ENCODE data around the gene KIR3DL2. TPM values are rescaled to one million over a fixed set of nuclear protein-coding genes. Genes with fewer than 3 reads are reported as not detected.
"Not testable (repeated sequence)": the region's sequence is repeated elsewhere in the genome, so short reads cannot be mapped to it uniquely, and the experiment has no call there.

Gene KIR3DL2
- total RNA-seq, 1 donor from 2014 or later: not detected

DNA sequence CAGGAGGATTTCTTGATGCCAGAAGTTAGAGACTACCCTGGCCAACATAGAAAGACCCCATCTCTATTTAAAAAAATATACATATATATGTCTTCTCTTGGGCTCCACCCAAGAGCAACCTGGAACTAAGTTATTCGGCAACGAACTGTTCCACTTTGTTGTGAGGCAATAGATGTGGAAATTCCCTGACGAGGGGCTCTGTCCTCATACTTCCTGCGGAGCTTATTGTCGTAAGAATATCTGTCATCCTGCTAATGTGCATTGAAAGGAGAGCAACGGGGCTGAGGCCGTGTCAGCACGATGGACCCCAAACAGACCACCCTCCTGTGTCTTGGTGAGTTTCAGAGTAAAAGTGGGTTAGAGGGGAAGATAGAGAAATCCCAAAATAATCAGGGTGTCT is 23.7 kb downstream of the KIR3DL2 start, which contains the start of gene FCAR:
Gene FCAR (plus strand): TSS at position 246 of the 400 bp plus-strand sequence. CDS start 55 bp downstream, at position 301.
- DNase-seq: no peak

- no peak for DNase-seq
Observed at GRCh38 chr19:54875506-54875905, 25.3 kb downstream of the KIR3DL2 start.

DNA sequence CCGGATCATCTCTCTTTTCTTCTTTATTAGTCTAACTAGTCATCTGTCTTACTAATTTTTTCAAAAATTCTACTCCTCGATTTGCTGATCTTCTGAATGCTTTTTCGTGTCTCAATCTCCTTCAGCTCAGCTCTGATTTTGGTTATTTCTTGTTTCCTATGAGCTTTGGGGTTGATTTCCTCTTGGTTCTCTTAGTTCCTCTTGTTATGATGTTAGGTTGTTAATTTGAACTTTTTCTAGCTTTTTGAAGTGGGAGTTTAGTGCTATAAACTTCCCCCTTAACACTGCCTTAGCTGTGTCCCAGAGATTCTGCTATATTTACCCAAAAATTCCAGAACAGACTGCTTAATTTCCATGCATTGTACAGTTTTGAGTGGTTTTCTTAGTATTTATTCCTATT is 27.2 kb downstream of the KIR3DL2 start:
- no peak for DNase-seq

GRCh38 chr19:54881884-54882283 is 31.6 kb downstream of the KIR3DL2 start:
- no peak for DNase-seq

- no peak for DNase-seq
Observed at GRCh38 chr19:54882758-54883157, 32.5 kb downstream of the KIR3DL2 start.

DNA sequence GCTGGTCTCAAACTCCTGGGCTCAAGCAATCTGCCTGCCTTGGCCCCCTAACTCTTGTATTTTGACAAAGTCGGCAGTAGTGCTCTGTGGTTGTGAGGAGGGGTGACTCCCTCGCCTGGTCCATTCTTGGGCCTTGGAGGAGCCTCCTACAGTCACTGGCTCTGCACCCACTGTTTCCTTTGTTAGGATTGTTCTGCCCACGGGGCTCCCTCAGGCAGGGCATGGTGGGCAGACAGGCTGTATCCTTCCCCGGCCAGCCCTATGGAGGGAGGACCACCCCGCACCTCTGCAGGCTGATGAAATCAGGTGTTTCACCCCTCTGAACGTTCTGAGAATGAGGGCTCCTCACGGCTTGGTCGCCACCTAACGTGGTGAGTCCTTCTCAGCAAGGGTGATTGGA is 33.0 kb downstream of the KIR3DL2 start:
- DNase-seq: no peak

- DNase-seq: no peak
Observed at GRCh38 chr19:54888239-54888638, 38.0 kb downstream of the KIR3DL2 start.

DNA sequence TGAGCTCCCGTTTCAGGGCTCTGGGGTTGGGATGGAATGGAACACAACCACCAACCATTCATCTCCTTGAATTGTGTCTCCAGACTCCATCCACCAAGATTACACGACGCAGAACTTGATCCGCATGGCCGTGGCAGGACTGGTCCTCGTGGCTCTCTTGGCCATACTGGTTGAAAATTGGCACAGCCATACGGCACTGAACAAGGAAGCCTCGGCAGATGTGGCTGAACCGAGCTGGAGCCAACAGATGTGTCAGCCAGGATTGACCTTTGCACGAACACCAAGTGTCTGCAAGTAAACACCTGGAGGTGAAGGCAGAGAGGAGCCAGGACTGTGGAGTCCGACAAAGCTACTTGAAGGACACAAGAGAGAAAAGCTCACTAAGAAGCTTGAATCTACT is 39.3 kb downstream of the KIR3DL2 start:
- no peak for DNase-seq

DNA sequence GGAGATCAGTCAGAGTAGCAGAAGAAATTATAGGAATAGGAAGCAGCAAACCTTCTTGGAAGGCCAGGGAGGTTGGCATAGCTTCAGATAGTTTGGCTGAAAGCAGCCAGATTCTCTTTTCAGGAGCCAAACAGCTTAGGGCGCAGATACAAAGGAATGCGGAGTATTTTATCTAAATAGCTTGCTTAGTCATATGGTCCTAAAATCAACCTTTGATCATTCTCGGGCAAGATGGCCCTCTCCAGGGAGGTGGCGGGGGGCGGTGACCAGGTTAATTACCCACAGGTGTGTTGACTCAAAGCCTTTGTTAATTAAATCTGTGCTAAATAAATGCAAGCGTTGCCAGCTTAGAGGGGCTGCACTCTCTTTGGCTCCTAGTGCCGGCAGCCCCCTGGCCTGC is 43.2 kb downstream of the KIR3DL2 start:
- DNase-seq: no peak

DNA sequence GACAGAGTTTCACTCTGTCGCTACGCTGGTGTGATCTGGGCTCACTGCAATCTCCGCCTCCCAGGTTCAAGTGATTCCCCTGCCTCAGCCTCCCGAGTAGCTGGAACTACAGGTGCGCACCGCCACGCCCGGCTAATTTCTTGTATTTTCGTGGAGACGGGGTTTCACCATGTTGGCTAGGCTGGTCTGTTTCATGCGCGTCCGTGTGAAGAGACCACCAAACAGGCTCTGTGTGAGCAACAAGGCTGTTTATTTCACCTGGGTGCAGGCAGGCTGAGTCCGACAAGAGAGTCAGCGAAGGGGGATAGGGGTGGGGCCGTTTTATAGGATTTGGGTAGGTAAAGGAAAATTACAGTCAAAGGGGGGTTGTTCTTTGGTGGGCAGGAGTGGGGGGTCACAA is 43.9 kb downstream of the KIR3DL2 start:
- not testable (repeated sequence) for DNase-seq

DNA sequence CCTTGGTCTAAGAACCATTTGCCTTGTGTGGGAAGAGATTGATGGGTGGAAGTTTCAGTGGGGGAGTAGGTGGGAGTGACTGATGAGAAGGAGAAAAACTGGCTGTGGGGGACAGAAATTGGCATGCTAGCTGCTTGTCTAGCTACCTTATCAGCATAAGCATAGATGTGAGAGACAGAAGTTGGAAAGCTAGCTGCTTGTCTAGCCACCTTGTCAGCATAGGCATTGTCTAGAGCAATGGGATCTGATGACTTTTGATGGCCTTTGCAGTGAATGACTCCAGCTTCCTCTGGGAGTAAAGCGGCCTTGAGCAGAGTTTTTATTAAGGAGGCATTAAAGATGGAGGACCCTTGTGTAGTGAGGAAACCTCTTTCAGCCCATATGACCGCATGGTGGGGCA is 45.8 kb downstream of the KIR3DL2 start:
- no peak for DNase-seq

GRCh38 chr19:54898685-54899084 is 48.4 kb downstream of the KIR3DL2 start:
- not testable (repeated sequence) for DNase-seq

DNA sequence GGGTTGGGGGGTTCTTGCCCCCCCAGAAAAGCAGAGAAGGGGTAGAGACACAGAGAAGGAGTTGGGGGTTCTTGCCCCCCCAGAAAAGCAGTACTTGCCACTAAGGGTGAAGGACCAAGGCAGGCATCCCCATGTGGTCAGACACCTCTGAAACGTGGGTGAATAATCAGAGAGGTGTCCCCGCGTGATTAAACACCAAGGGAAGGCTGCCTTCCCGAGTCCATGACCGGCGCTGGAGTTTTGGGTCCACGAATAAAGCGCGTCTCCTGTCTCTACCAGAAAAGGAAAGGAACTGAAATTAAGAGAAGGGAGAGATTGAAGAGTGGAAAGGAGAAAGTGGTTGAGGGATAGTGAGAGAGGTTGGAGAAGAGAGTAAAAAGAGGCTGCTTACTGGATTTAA is 49.4 kb downstream of the KIR3DL2 start:
- DNase-seq: not testable (repeated sequence)

DNA sequence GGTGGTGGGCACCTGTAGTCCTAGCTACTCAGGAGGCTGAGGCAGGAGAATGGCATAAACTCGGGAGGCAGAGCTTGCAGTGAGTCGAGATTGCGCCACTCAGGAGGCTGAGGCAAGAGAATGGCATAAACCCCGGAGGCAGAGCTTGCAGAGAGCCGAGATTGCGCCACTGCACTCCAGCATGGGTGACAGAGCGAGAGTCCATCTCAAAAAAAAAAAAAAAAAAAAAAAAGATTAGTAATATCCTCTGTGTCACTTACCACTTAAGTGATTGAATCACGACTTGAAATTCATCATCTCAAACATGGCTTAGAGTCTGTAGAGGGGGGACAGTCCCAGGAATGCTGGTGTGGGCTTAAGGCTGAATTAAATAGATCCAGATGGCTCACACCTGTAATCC is 50.9 kb downstream of the KIR3DL2 start:
- DNase-seq: not testable (repeated sequence)

GRCh38 chr19:54902061-54902460 is 51.8 kb downstream of the KIR3DL2 start:
- no peak for DNase-seq

GRCh38 chr19:54903303-54903702 is 53.1 kb downstream of the KIR3DL2 start:
- no peak for DNase-seq

- DNase-seq: not testable (repeated sequence)
Observed at GRCh38 chr19:54904261-54904660, 54.0 kb downstream of the KIR3DL2 start.

DNA sequence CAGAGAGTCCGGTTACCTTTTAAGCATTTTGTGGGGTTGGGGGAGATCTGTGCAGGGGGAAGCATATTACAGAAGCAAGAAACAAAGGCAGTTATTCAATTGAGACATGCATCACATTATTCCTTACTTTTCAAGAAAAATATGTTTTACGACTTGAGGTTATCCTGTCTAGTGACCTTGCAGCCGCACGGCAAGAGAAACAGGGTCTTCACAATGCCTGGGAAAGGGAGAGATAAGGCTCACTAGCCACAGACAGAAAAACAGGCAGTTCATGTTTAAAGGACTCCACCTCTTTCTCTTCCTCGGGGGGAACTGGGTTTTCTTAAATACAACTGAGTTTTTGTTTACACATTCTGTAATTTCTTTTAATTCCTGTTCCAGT is 55.2 kb downstream of the KIR3DL2 start:
- DNase-seq: peak; percentile 5

GRCh38 chr19:54905803-54906511 is 55.7 kb downstream of the KIR3DL2 start, which contains the start of gene NCR1:
NCR1 (plus strand) TSS chr19:54906148; CDS start chr19:54906188, 40 bp downstream.
- no peak for DNase-seq

DNA sequence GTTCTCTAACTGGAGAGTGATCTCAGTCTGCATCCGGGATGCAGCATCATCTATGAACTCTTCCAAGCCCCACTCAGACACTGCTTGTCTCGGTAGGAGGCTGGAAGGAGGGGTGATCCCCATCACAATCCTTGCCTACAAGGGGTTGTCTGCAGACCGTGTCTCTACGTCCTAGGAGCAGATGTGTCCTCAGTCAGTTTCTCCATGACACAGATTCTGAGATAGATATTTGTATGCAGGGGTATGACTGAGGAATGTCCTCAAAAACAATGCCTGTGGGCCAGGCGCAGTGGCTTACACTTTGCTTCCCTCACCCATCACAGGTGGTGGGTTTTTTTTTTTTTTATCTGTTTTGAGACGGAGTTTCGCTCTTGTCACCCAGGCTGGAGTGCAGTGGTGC is 56.6 kb downstream of the KIR3DL2 start:
- no peak for DNase-seq

- not testable (repeated sequence) for DNase-seq
Observed at GRCh38 chr19:54907899-54908298, 57.7 kb downstream of the KIR3DL2 start.
